GM21526 (cell line): ENCODE measurements around the gene KRT78.
"Not testable (repeated sequence)": the region's sequence is repeated elsewhere in the genome, so short reads cannot be mapped to it uniquely, and the experiment has no call there.

Experiments used
- ATAC-seq: cut with Tn5 transposase; IDR thresholded peaks from one replicate; pipeline ENCODE4 v1.9.1; 2021; ENCODE audit warnings: moderate library complexity; ENCODE audit not compliant: unreplicated experiment, low FRiP score

KRT78 gene

GRCh38 chr12:52848661-52849255 lies at the start of gene KRT78:
Gene KRT78 (minus strand): TSS chr12:52848994. CDS start chr12:52848930, 64 bp downstream.
- ATAC-seq = no peak

GRCh38 chr12:52896190-52897100 lies 47.7 kb upstream of the KRT78 start:
- no peak for ATAC-seq

- ATAC-seq = no peak
Measured at GRCh38 chr12:52895726-52896189, 47.0 kb upstream of the KRT78 start.

GRCh38 chr12:52892974-52893373 lies 44.2 kb upstream of the KRT78 start:
- ATAC-seq = no peak

GRCh38 chr12:52892207-52892852 lies 43.5 kb upstream of the KRT78 start:
- ATAC-seq = no peak

GRCh38 chr12:52891044-52891443 lies 42.2 kb upstream of the KRT78 start:
- ATAC-seq = no peak

- ATAC-seq = no peak
Measured at GRCh38 chr12:52890417-52890816, 41.6 kb upstream of the KRT78 start.

- ATAC-seq = no peak
Measured at GRCh38 chr12:52884526-52885293, 35.9 kb upstream of the KRT78 start.

- not testable (repeated sequence) for ATAC-seq
Measured at GRCh38 chr12:52880499-52880898, 31.7 kb upstream of the KRT78 start.

GRCh38 chr12:52879394-52880351 lies 30.9 kb upstream of the KRT78 start:
- ATAC-seq = peak; percentile 56

GRCh38 chr12:52878507-52879393 lies 30.0 kb upstream of the KRT78 start:
- no peak for ATAC-seq

GRCh38 chr12:52877242-52877641 lies 28.4 kb upstream of the KRT78 start:
- no peak for ATAC-seq

- ATAC-seq = no peak
Measured at GRCh38 chr12:52876372-52876771, 27.6 kb upstream of the KRT78 start.

- ATAC-seq = no peak
Measured at GRCh38 chr12:52874573-52875435, 26.0 kb upstream of the KRT78 start.

GRCh38 chr12:52873832-52874572 lies 25.2 kb upstream of the KRT78 start:
- ATAC-seq = no peak

- no peak for ATAC-seq
Measured at GRCh38 chr12:52873513-52873831, 24.7 kb upstream of the KRT78 start.
